ENCODE data around the gene FCRL5. TPM values are rescaled to one million over a fixed set of nuclear protein-coding genes. Genes with fewer than 3 reads are reported as not detected.

FCRL5 gene
- total and polyA plus RNA-seq, 8 donors = 0.08 to 1.5 (median 0.13) TPM; not detected in 1

- intact Hi-C loops (cut with DNase I) = no loop called here
- peaks cover 0 to 8% of the 10 kb centered on the region in 2 donors for H3K9me3 ChIP-seq
- H3K27ac ChIP-seq = no peak overlapping the region
- no peaks in the 10 kb centered on the region for H3K27me3 ChIP-seq
- H3K36me3 ChIP-seq = no peaks in the 10 kb centered on the region
- ATAC-seq = no peak
- H3K4me1 ChIP-seq = no peaks in the 10 kb centered on the region
- no peak overlapping the region for H3K4me3 ChIP-seq
- DNase-seq = no peak
- no peak for TF ChIP-seq CTCF (IDR thresholded peaks at IDR 0.05)
Observed at GRCh38 chr1:157483635-157484034, 68.7 kb downstream of the FCRL5 start.

GRCh38 chr1:157482717-157483116, 69.6 kb downstream of the FCRL5 start:
- no peaks in the 10 kb centered on the region for H3K36me3 ChIP-seq
- no peaks in the 10 kb centered on the region for H3K27me3 ChIP-seq
- ATAC-seq (no peak), DNase-seq (no peak)
- intact Hi-C loops (cut with DNase I) = no loop called here
- H3K4me3 ChIP-seq = no peak overlapping the region
- no peaks in the 10 kb centered on the region for H3K4me1 ChIP-seq
- peaks cover 0 to 8% of the 10 kb centered on the region in 2 donors for H3K9me3 ChIP-seq
- no peak overlapping the region for H3K27ac ChIP-seq
- no peak for TF ChIP-seq CTCF (IDR thresholded peaks at IDR 0.05)

- Histone ChIP-seq H3K36me3 (no peaks in the 10 kb centered on the region), H3K27ac (no peak overlapping the region), H3K9me3 (peaks cover 0 to 8% of the 10 kb centered on the region in 2 donors), H3K4me1 (no peaks in the 10 kb centered on the region), H3K27me3 (no peaks in the 10 kb centered on the region), H3K4me3 (no peak overlapping the region)
- intact Hi-C loops (cut with DNase I) = no loop called here
- no peak for TF ChIP-seq CTCF (IDR thresholded peaks at IDR 0.05)
- DNase-seq = no peak
- no peak for ATAC-seq
Observed at GRCh38 chr1:157482174-157482573, 70.1 kb downstream of the FCRL5 start.

- H3K4me3 ChIP-seq = no peak overlapping the region
- ATAC-seq (no peak), DNase-seq (no peak)
- intact Hi-C loops (cut with DNase I) = no loop called here
- no peak for TF ChIP-seq CTCF (IDR thresholded peaks at IDR 0.05)
- peaks cover 0 to 18% of the 10 kb centered on the region in 2 donors for H3K9me3 ChIP-seq
- H3K27me3 ChIP-seq = no peaks in the 10 kb centered on the region
- no peak overlapping the region for H3K27ac ChIP-seq
- no peaks in the 10 kb centered on the region for H3K36me3 ChIP-seq
- no peaks in the 10 kb centered on the region for H3K4me1 ChIP-seq
Observed at GRCh38 chr1:157478030-157478429, 74.3 kb downstream of the FCRL5 start.

GRCh38 chr1:157477419-157477818, 74.9 kb downstream of the FCRL5 start:
- Histone ChIP-seq H3K36me3 (no peaks in the 10 kb centered on the region), H3K27ac (no peak overlapping the region), H3K27me3 (no peaks in the 10 kb centered on the region), H3K9me3 (peaks cover 0 to 18% of the 10 kb centered on the region in 2 donors), H3K4me3 (no peak overlapping the region), H3K4me1 (no peaks in the 10 kb centered on the region)
- intact Hi-C loops (cut with DNase I) = no loop called here
- no peak for ATAC-seq
- no peak for DNase-seq
- TF ChIP-seq CTCF (IDR thresholded peaks at IDR 0.05) = no peak
